Esophagus squamous epithelium (tissue), 5 donors: ENCODE measurements around the gene SAMD11. TPM values are rescaled to one million over a fixed set of nuclear protein-coding genes. Genes with fewer than 3 reads are reported as not detected.
A peak's percentile ranks its signal among the peaks of the same experiment; 100 is the strongest.
"Not testable (repeated sequence)": the region's sequence is repeated elsewhere in the genome, so short reads cannot be mapped to it uniquely, and the experiment has no call there.

Experiments
- DNase-seq: peaks from one replicate; lab custom pipeline; 2025; lab: John Stamatoyannopoulos, UW
- H3K27ac ChIP-seq, 4 donors: fragments of 200-600 bp; sonication (generic); one replicate each; pipeline ENCODE4 v1.5.1; 2016 to 2019; ENCODE audit warnings: mild to moderate bottlenecking in 1 of 4
- H3K27me3 ChIP-seq, 4 donors: fragments of 200-600 bp; sonication (generic); 1 replicate in 3 of 4; 2 replicates in 1 of 4; pipeline versions ENCODE4 v1.5.1 to v1.6.0; 2017 to 2021; ENCODE audit warnings: antibody characterized with exemption in 1 of 4
- H3K36me3 ChIP-seq, 3 donors: fragments of 200-600 bp; sonication (generic); one replicate each; pipeline ENCODE4 v1.5.1; 2016 to 2019
- H3K4me1 ChIP-seq, 3 donors: fragments of 200-600 bp; sonication (generic); one replicate each; pipeline ENCODE4 v1.5.1; 2017 to 2019
- H3K4me3 ChIP-seq, 4 donors: fragments of 200-600 bp; sonication (generic); 1 replicate in 3 of 4; 2 replicates in 1 of 4; pipeline ENCODE4 v1.5.1; 2016 to 2019; ENCODE audit warnings: mild to moderate bottlenecking in 2 of 4, moderate library complexity in 1 of 4
- H3K9me3 ChIP-seq, 3 donors: fragments of 200-600 bp; sonication (generic); one replicate each; pipeline ENCODE4 v1.5.1; 2016 to 2019
- CTCF ChIP-seq, 6 experiments: fragments of 450-650 bp in 4 of 6; fragments of 200-600 bp in 2 of 6; sonication (generic) in 2 of 6; IDR thresholded peaks; one replicate each; pipeline ENCODE4 v1.5.1; 2016 to 2019; ENCODE audit warnings: antibody characterized with exemption in 6 of 6, mild to moderate bottlenecking in 4 of 6, moderate library complexity in 4 of 6
- POLR2A ChIP-seq, 4 donors: fragments of 450-650 bp; IDR thresholded peaks; one replicate each; pipeline ENCODE4 v1.6.1; 2017; ENCODE audit warnings: antibody characterized with exemption in 4 of 4, mild to moderate bottlenecking in 4 of 4, moderate library complexity in 3 of 4
- WGBS, 2 donors: methylation state at CpG; one replicate each; pipeline ENCODE4 v1.1.5; 2018; 5-methylcytosine and 5-hydroxymethylcytosine counted together
- intact Hi-C: fragments of 100-400 bp; cut with DNase I; formaldehyde crosslinking; loops from one replicate; pipeline ENCODE4 v1.15.0; 2022
- total RNA-seq, 4 donors: library from RNA; depleted of rRNA; stranded (reverse); fragments of >200 nt; gene quantifications; one replicate each; pipeline ENCODE4 v1.1.0, GENCODE V29; 2016
- donor health status: DM: yes; HTN: yes; CAD: no.

The SAMD11 gene
- total RNA-seq, 4 donors from 2014 or later = 0.48 to 0.95 (median 0.57) TPM; not detected in 1

- no peaks in the 10 kb centered on the region for H3K9me3 ChIP-seq
- peaks cover 13 to 47% (median 16%) of the 10 kb centered on the region in 3 donors for H3K4me1 ChIP-seq
- peaks cover 0 to 36% (median 0%) of the 10 kb centered on the region in 3 donors for H3K36me3 ChIP-seq
- H3K27ac ChIP-seq = peak overlapping the region; percentile 54 to 87 (median 74)
- TF ChIP-seq CTCF (IDR thresholded peaks at IDR 0.05) (peak in 5 of 6 experiments; percentile 36 to 89 (median 66)), POLR2A (IDR thresholded peaks at IDR 0.05) (peak in 1 of 4 donors; percentile 11)
- DNase-seq = no peak
- peak overlapping the region; percentile 22 to 60 (median 38) for H3K4me3 ChIP-seq
- WGBS, 2 donors = 14% methylated on average over 2 of the region's 40 CpGs; no CpG with 5 or more reads in 1 of the 2 donors
- intact Hi-C loops = no loop called here
- peaks cover 0 to 81% (median 2%) of the 10 kb centered on the region in 4 donors for H3K27me3 ChIP-seq
Measured at GRCh38 chr1:975896-976683, 52.4 kb downstream of the SAMD11 start.

GRCh38 chr1:976791-977190 is 53.1 kb downstream of the SAMD11 start:
- Histone ChIP-seq H3K4me1 (peaks cover 9 to 40% (median 13%) of the 10 kb centered on the region in 3 donors), H3K27me3 (peaks cover 0 to 81% (median 2%) of the 10 kb centered on the region in 4 donors), H3K36me3 (peaks cover 0 to 36% (median 0%) of the 10 kb centered on the region in 3 donors), H3K4me3 (peak overlapping the region in 1 of 4 donors; percentile 44)
- H3K27ac ChIP-seq, intact Hi-C loops, H3K9me3 ChIP-seq, DNase-seq: not testable (repeated sequence)
- no CpG with 5 or more reads among the region's 39 CpGs for WGBS, 2 donors

GRCh38 chr1:978069-978834 is 54.5 kb downstream of the SAMD11 start:
- Histone ChIP-seq H3K36me3 (peaks cover 0 to 22% (median 0%) of the 10 kb centered on the region in 3 donors), H3K9me3 (no peaks in the 10 kb centered on the region), H3K4me3 (no peak overlapping the region), H3K27ac (no peak overlapping the region), H3K4me1 (peaks cover 8 to 35% (median 13%) of the 10 kb centered on the region in 3 donors), H3K27me3 (peaks cover 0 to 81% (median 2%) of the 10 kb centered on the region in 4 donors)
- 73 to 76% methylated on average over 12 to 18 of the region's 44 CpGs for WGBS, 2 donors
- DNase-seq = no peak
- TF ChIP-seq POLR2A (IDR thresholded peaks at IDR 0.05) = no peak
- TF ChIP-seq CTCF (IDR thresholded peaks at IDR 0.05) = no peak
- intact Hi-C loops = no loop called here

GRCh38 chr1:978835-979743 is 55.4 kb downstream of the SAMD11 start:
- WGBS, 2 donors = 78% methylated on average over 14 of the region's 60 CpGs; no CpG with 5 or more reads in 1 of the 2 donors
- Histone ChIP-seq H3K9me3 (no peaks in the 10 kb centered on the region), H3K4me3 (no peak overlapping the region), H3K27ac (no peak overlapping the region), H3K27me3 (peaks cover 0 to 81% (median 2%) of the 10 kb centered on the region in 4 donors), H3K36me3 (peaks cover 0 to 14% (median 0%) of the 10 kb centered on the region in 3 donors), H3K4me1 (peaks cover 8 to 40% (median 13%) of the 10 kb centered on the region in 3 donors)
- DNase-seq = no peak
- no peak for TF ChIP-seq POLR2A (IDR thresholded peaks at IDR 0.05)
- no peak for TF ChIP-seq CTCF (IDR thresholded peaks at IDR 0.05)
- intact Hi-C loops = no loop called here

- intact Hi-C loops = loop anchor here (5.0 kb wide), 1 partner anchor 83 kb away; no protein-coding TSS in a partner anchor
- TF ChIP-seq POLR2A (IDR thresholded peaks at IDR 0.05) = no peak
- TF ChIP-seq CTCF (IDR thresholded peaks at IDR 0.05) = no peak
- Histone ChIP-seq H3K27me3 (peaks cover 0 to 81% (median 2%) of the 10 kb centered on the region in 4 donors), H3K4me1 (peaks cover 8 to 43% (median 13%) of the 10 kb centered on the region in 3 donors), H3K4me3 (no peak overlapping the region), H3K27ac (no peak overlapping the region), H3K36me3 (peaks cover 0 to 7% (median 0%) of the 10 kb centered on the region in 3 donors), H3K9me3 (no peaks in the 10 kb centered on the region)
- no peak for DNase-seq
- WGBS, 2 donors = 38 to 60% methylated on average over 1 to 8 of the region's 9 CpGs
Measured at GRCh38 chr1:979744-980072, 56.0 kb downstream of the SAMD11 start.
